SK-N-SH treated with all-trans-retinoic acid at 6 μM for 48 hours (cell line): ENCODE results near the gene FIBCD1.

ENCODE experiments used
- ATAC-seq: fragments of 200-7000 bp; cut with Tn5 transposase; 3 replicates; pipeline ENCODE4 v1.9.1; 2020; ENCODE audit warnings: mild to moderate bottlenecking, moderate library complexity
- BACH2 ChIP-seq: fragments of 250-450 bp; sonication (Bioruptor Pico); IDR thresholded peaks from 2 replicates; pipeline ENCODE4 v1.9.0; 2021; ENCODE audit warnings: mild to moderate bottlenecking, borderline replicate concordance
- ESRRG ChIP-seq: fragments of 250-450 bp; sonication (Bioruptor Pico); IDR thresholded peaks from 2 replicates; pipeline ENCODE4 v1.6.1; 2021; ENCODE audit warnings: mild to moderate bottlenecking
- GLIS3 ChIP-seq: fragments of 250-450 bp; sonication (Bioruptor Pico); IDR thresholded peaks from 2 replicates; pipeline ENCODE4 v1.5.0; 2020; ENCODE audit warnings: mild to moderate bottlenecking, moderate library complexity
- ISL1 ChIP-seq: fragments of 250-450 bp; sonication (Bioruptor Pico); IDR thresholded peaks from 2 replicates; pipeline ENCODE4 v2.1.2; 2022; ENCODE audit warnings: mild to moderate bottlenecking, moderate library complexity
- OSR1 ChIP-seq: fragments of 250-450 bp; sonication (Bioruptor Pico); IDR thresholded peaks from 2 replicates; pipeline ENCODE4 v1.8.0; 2022; ENCODE audit warnings: moderate library complexity, mild to moderate bottlenecking, inconsistent platforms
- PPARA ChIP-seq: fragments of 250-450 bp; sonication (Bioruptor Pico); IDR thresholded peaks from 2 replicates; pipeline ENCODE4 v1.5.0; 2020; ENCODE audit warnings: mild to moderate bottlenecking, borderline replicate concordance
- RARB ChIP-seq: fragments of 250-450 bp; sonication (Bioruptor Pico); IDR thresholded peaks from 2 replicates; pipeline ENCODE4 v1.8.0; 2021; ENCODE audit warnings: mild to moderate bottlenecking, moderate library complexity
- SNAI2 ChIP-seq: fragments of 250-450 bp; sonication (Bioruptor Pico); IDR thresholded peaks from 2 replicates; pipeline ENCODE4 v1.5.0; 2020; ENCODE audit warnings: mild to moderate bottlenecking, moderate library complexity
- TCF4 ChIP-seq: fragments of 250-450 bp; sonication (Bioruptor Pico); IDR thresholded peaks from 2 replicates; pipeline ENCODE4 v1.8.0; 2021; ENCODE audit warnings: mild to moderate bottlenecking, moderate library complexity, borderline replicate concordance
- TOX ChIP-seq: fragments of 250-450 bp; sonication (Bioruptor Pico); IDR thresholded peaks from 2 replicates; pipeline ENCODE4 v1.8.0; 2021; ENCODE audit warnings: mild to moderate bottlenecking, moderate library complexity, borderline replicate concordance
- ZFP3 ChIP-seq: fragments of 250-450 bp; sonication (Bioruptor Pico); IDR thresholded peaks from 2 replicates; pipeline ENCODE4 v1.5.0; 2020; ENCODE audit warnings: mild to moderate bottlenecking, moderate library complexity
- ZFP30 ChIP-seq: fragments of 450-650 bp; formaldehyde crosslinking; IDR thresholded peaks from 2 replicates; pipeline ENCODE4 v1.5.0; 2022; ENCODE audit warnings: mild to moderate bottlenecking, moderate library complexity
- ZNF565 ChIP-seq: fragments of 450-650 bp; formaldehyde crosslinking; conservative IDR thresholded peaks from 2 replicates; pipeline ENCODE4 v1.5.0; 2020; ENCODE audit warnings: low read depth, mild to moderate bottlenecking, moderate library complexity
- ZNF70 ChIP-seq: fragments of 450-650 bp; formaldehyde crosslinking; IDR thresholded peaks from 2 replicates; pipeline ENCODE4 v1.5.0; 2020; ENCODE audit warnings: mild to moderate bottlenecking, moderate library complexity
- TF ChIP-seq, protein P1 (sequence below): fragments of 250-450 bp; sonication (Bioruptor Pico); IDR thresholded peaks from 2 replicates; pipeline ENCODE4 v1.8.0; 2021; ENCODE audit warnings: low read depth, mild to moderate bottlenecking, moderate library complexity, borderline replicate concordance
- TF ChIP-seq, protein P2 (sequence below): fragments of 250-450 bp; sonication (Bioruptor Pico); IDR thresholded peaks from 2 replicates; pipeline ENCODE4 v1.5.1; 2020; ENCODE audit warnings: low read depth, mild to moderate bottlenecking, moderate library complexity
- TF ChIP-seq, protein P3 (sequence below): fragments of 250-450 bp; sonication (Bioruptor Pico); IDR thresholded peaks from 2 replicates; pipeline ENCODE4 v1.8.0; 2020; ENCODE audit warnings: mild to moderate bottlenecking, moderate library complexity, borderline replicate concordance
- TF ChIP-seq, protein P4 (sequence below): fragments of 250-450 bp; sonication (Bioruptor Pico); IDR thresholded peaks from 2 replicates; pipeline ENCODE4 v1.5.1; 2021; ENCODE audit warnings: mild to moderate bottlenecking, moderate library complexity
- TF ChIP-seq, protein P5 (sequence below): fragments of 250-450 bp; sonication (Bioruptor Pico); IDR thresholded peaks from 2 replicates; pipeline ENCODE4 v1.5.0; 2020; ENCODE audit warnings: mild to moderate bottlenecking, moderate library complexity

The FIBCD1 gene

DNA sequence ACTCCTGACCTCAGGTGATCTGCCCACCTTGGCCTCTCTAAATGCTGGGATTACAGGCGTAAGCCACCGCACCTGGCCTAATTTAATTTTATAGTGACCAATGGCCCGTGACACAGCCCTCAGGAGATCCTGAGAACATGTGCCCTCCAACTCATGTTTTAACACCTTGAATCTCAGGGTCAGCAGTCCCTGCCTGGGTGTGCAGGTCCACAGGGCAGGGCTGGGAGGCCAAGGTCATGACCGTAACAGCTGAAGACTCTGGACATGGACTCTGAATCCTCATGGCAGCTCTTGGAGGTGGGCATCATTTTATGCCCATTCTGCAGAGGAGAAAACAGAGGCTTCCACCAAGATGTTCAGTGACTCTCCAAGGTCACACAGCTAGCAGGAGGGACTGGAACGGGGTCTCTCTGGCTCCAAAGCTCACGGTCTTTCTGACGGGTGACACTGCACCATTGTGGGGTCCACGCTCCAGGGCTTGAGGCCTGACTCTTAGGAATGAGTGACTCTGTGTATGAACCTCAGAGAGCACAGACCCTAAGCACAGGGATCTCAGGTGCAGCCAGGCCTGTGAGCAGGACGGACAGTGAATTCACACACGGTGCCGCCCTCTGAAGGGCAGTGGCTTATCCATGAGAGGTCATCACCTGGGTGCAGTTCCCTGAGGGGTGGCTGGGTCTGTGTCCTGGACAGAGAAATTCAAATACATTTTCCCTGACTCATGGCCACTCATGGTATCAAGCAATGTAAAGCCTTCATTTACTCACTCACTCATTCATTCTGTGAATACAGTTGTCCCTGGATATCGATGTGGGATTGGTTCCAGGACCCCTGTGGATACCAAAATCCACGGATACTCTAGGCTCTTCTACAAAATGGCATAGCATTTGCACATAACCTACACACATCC is 37.1 kb upstream of the FIBCD1 start:
- no peak for TF ChIP-seq GLIS3
- TF ChIP-seq BACH2 (CRISPR knock-in tag): no peak
- TF ChIP-seq, protein P1, sequence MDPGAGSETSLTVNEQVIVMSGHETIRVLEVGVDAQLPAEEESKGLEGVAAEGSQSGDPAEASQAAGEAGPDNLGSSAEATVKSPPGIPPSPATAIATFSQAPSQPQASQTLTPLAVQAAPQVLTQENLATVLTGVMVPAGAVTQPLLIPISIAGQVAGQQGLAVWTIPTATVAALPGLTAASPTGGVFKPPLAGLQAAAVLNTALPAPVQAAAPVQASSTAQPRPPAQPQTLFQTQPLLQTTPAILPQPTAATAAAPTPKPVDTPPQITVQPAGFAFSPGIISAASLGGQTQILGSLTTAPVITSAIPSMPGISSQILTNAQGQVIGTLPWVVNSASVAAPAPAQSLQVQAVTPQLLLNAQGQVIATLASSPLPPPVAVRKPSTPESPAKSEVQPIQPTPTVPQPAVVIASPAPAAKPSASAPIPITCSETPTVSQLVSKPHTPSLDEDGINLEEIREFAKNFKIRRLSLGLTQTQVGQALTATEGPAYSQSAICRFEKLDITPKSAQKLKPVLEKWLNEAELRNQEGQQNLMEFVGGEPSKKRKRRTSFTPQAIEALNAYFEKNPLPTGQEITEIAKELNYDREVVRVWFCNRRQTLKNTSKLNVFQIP (CRISPR knock-in tag): no peak
- TF ChIP-seq SNAI2: no peak
- TF ChIP-seq, protein P2, sequence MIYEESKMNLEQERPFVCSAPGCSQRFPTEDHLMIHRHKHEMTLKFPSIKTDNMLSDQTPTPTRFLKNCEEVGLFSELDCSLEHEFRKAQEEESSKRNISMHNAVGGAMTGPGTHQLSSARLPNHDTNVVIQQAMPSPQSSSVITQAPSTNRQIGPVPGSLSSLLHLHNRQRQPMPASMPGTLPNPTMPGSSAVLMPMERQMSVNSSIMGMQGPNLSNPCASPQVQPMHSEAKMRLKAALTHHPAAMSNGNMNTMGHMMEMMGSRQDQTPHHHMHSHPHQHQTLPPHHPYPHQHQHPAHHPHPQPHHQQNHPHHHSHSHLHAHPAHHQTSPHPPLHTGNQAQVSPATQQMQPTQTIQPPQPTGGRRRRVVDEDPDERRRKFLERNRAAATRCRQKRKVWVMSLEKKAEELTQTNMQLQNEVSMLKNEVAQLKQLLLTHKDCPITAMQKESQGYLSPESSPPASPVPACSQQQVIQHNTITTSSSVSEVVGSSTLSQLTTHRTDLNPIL: no peak
- no peak for TF ChIP-seq ZNF70
- TF ChIP-seq, protein P3, sequence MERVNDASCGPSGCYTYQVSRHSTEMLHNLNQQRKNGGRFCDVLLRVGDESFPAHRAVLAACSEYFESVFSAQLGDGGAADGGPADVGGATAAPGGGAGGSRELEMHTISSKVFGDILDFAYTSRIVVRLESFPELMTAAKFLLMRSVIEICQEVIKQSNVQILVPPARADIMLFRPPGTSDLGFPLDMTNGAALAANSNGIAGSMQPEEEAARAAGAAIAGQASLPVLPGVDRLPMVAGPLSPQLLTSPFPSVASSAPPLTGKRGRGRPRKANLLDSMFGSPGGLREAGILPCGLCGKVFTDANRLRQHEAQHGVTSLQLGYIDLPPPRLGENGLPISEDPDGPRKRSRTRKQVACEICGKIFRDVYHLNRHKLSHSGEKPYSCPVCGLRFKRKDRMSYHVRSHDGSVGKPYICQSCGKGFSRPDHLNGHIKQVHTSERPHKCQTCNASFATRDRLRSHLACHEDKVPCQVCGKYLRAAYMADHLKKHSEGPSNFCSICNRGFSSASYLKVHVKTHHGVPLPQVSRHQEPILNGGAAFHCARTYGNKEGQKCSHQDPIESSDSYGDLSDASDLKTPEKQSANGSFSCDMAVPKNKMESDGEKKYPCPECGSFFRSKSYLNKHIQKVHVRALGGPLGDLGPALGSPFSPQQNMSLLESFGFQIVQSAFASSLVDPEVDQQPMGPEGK (CRISPR knock-in tag): no peak
- no peak for ATAC-seq

DNA sequence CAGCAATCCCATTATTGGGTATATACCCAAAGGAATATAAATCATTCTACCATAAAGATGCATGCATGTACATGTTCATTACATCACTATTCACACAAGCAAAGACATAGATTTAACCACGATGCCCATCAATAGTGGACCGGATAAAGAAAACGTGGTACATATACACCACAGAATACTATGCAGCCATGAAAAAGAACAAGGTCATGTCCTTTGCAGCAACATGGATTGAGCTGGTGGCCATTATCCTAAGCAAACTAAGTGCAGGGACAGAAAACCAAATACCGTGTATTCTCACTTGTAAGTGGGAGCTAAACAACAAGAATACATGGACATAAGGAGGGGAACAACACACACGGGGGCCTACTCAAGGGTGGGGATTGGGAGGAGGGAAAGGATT is 36.1 kb upstream of the FIBCD1 start:
- ATAC-seq: no peak
- TF ChIP-seq ZFP30 (CRISPR knock-in tag): no peak
- TF ChIP-seq ESRRG (CRISPR knock-in tag): no peak
- no peak for TF ChIP-seq RARB (CRISPR knock-in tag)

DNA sequence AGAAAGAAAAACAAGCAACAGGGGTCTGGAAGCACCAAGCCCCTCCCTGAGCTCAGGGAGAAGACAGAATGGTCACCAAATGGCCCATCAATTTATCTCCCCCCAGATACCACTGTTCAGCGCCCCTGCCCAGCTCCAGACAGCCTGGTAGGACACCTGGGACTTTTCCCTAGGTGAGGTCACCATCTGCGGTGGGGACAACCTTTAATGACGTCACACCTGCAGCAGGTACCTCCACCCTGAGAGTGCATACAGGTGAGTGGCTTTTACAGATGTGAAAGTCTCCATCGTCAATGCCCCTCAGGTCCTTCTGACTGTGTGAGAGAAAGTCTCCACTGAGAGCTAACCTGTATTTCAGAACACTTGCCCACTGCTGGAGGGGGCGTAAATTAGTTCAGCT is 35.6 kb upstream of the FIBCD1 start:
- TF ChIP-seq ZFP3 (CRISPR knock-in tag) (no peak), OSR1 (CRISPR knock-in tag) (no peak)
- TF ChIP-seq, protein P2: no peak
- TF ChIP-seq, all 23 proteins: peak for 0
- no peak for ATAC-seq

DNA sequence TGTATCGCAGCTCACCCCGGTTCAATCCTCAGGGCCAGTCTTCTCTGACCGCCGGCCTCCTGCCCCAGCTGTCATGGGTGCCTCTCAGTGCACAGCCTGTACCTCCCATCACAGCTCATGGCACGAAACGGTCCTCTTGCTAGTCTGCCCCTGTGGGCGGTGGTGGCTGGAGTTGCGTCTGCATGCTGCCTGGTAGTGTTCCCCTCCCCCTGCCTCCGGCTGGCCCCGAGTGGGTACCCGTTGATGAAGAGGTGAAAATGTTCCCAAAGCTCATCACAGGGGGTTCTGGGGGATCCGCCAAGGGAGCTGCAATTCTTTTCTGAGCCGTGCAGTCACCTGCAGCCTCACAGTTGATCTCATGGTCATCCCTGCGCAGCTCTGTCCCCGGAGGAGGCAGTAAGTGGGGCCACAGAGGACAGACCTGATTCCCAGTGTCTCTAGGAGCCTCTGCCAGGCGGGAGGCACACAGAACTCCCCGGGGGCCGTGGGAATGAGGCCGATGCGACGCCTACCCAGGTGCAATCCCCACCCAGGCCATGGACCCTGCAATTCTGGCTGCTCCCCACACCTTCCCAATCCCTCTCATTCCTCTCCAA is 34.7 kb upstream of the FIBCD1 start:
- TF ChIP-seq PPARA: no peak
- TF ChIP-seq SNAI2: no peak
- TF ChIP-seq, protein P4, sequence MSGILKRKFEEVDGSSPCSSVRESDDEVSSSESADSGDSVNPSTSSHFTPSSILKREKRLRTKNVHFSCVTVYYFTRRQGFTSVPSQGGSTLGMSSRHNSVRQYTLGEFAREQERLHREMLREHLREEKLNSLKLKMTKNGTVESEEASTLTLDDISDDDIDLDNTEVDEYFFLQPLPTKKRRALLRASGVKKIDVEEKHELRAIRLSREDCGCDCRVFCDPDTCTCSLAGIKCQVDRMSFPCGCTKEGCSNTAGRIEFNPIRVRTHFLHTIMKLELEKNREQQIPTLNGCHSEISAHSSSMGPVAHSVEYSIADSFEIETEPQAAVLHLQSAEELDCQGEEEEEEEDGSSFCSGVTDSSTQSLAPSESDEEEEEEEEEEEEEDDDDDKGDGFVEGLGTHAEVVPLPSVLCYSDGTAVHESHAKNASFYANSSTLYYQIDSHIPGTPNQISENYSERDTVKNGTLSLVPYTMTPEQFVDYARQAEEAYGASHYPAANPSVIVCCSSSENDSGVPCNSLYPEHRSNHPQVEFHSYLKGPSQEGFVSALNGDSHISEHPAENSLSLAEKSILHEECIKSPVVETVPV (CRISPR knock-in tag): no peak
- no peak for TF ChIP-seq TOX (CRISPR knock-in tag)
- no peak for TF ChIP-seq ESRRG (CRISPR knock-in tag)
- no peak for TF ChIP-seq TCF4
- TF ChIP-seq, protein P1 (CRISPR knock-in tag): no peak
- TF ChIP-seq ZNF565 (CRISPR knock-in tag): no peak
- TF ChIP-seq, protein P2: no peak
- TF ChIP-seq, protein P5, sequence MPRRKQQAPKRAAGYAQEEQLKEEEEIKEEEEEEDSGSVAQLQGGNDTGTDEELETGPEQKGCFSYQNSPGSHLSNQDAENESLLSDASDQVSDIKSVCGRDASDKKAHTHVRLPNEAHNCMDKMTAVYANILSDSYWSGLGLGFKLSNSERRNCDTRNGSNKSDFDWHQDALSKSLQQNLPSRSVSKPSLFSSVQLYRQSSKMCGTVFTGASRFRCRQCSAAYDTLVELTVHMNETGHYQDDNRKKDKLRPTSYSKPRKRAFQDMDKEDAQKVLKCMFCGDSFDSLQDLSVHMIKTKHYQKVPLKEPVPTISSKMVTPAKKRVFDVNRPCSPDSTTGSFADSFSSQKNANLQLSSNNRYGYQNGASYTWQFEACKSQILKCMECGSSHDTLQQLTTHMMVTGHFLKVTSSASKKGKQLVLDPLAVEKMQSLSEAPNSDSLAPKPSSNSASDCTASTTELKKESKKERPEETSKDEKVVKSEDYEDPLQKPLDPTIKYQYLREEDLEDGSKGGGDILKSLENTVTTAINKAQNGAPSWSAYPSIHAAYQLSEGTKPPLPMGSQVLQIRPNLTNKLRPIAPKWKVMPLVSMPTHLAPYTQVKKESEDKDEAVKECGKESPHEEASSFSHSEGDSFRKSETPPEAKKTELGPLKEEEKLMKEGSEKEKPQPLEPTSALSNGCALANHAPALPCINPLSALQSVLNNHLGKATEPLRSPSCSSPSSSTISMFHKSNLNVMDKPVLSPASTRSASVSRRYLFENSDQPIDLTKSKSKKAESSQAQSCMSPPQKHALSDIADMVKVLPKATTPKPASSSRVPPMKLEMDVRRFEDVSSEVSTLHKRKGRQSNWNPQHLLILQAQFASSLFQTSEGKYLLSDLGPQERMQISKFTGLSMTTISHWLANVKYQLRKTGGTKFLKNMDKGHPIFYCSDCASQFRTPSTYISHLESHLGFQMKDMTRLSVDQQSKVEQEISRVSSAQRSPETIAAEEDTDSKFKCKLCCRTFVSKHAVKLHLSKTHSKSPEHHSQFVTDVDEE: no peak
- no peak for TF ChIP-seq RARB (CRISPR knock-in tag)
- no peak for TF ChIP-seq ISL1
- no peak for TF ChIP-seq OSR1 (CRISPR knock-in tag)
- no peak; the same call in 2 of the 3 replicates for ATAC-seq
